Neuronal stem cell (in vitro differentiated cells): Measurements from ENCODE around the gene CCDC80.

Source experiments
- DNase-seq: peaks from one replicate; pipeline ENCODE4 v3.0.0-alpha.2; 2013; ENCODE audit warnings: low spot score
- H2AFZ ChIP-seq: one replicate; pipeline ENCODE4 v1.6.1; 2013; ENCODE audit warnings: mild to moderate bottlenecking, low read length, inconsistent platforms
- H2AK5ac ChIP-seq: 2 replicates; pipeline ENCODE4 v1.6.1; 2013; ENCODE audit warnings: low read depth, mild to moderate bottlenecking, inconsistent platforms, low read length, moderate library complexity, mixed read lengths
- H2BK120ac ChIP-seq: 2 replicates; pipeline ENCODE4 v1.6.1; 2013; ENCODE audit warnings: low read depth, mild to moderate bottlenecking, inconsistent platforms, low read length, moderate library complexity, mixed read lengths
- H2BK12ac ChIP-seq: one replicate; pipeline ENCODE4 v1.6.1; 2013; ENCODE audit warnings: low read length, inconsistent platforms
- H2BK15ac ChIP-seq: 2 replicates; pipeline ENCODE4 v1.6.1; 2013; ENCODE audit warnings: mild to moderate bottlenecking, low read length, inconsistent platforms, mixed read lengths
- H2BK5ac ChIP-seq: one replicate; pipeline ENCODE4 v1.6.1; 2013; ENCODE audit warnings: inconsistent platforms, mild to moderate bottlenecking, low read length, moderate library complexity
- H3K14ac ChIP-seq: one replicate; pipeline ENCODE4 v1.6.1; 2013; ENCODE audit warnings: low read length, inconsistent platforms
- H3K18ac ChIP-seq: 2 replicates; pipeline ENCODE4 v1.6.1; 2013; ENCODE audit warnings: low read length, inconsistent platforms
- H3K23ac ChIP-seq: 2 replicates; pipeline ENCODE4 v1.6.1; 2013; ENCODE audit warnings: low read depth, mild to moderate bottlenecking, mixed read lengths, low read length, inconsistent platforms; ENCODE audit not compliant: poor library complexity
- H3K27ac ChIP-seq: replicated peaks from 3 replicates; pipeline ENCODE4 v1.5.1; 2013; ENCODE audit warnings: low read length, inconsistent platforms
- H3K27me3 ChIP-seq, 3 experiments: 2 replicates each; pipeline ENCODE4 v1.6.1; 2013; ENCODE audit warnings: low read length in 3 of 3, mild to moderate bottlenecking in 2 of 3, inconsistent platforms in 1 of 3, low read depth in 1 of 3, mixed read lengths in 1 of 3, moderate library complexity in 1 of 3; ENCODE audit not compliant: control insufficient read depth in 3 of 3, insufficient read depth in 3 of 3
- H3K36me3 ChIP-seq, 2 donors: replicated peaks in 1 of 2; 2 replicates each; pipeline ENCODE4 v1.6.1; 2013; ENCODE audit warnings: low read length in 2 of 2; ENCODE audit not compliant: control insufficient read depth in 2 of 2, insufficient read depth in 2 of 2
- H3K4ac ChIP-seq: 2 replicates; pipeline ENCODE4 v1.6.1; 2013; ENCODE audit warnings: inconsistent platforms, mild to moderate bottlenecking, low read length, moderate library complexity
- H3K4me1 ChIP-seq, 2 donors: 1 replicate in 1 of 2; 2 replicates in 1 of 2; pipeline ENCODE4 v1.6.1; 2013; ENCODE audit warnings: low read length in 2 of 2, low read depth in 1 of 2; ENCODE audit not compliant: control insufficient read depth in 2 of 2, insufficient read depth in 1 of 2
- H3K4me2 ChIP-seq: one replicate; pipeline ENCODE4 v1.6.1; 2013; ENCODE audit warnings: mild to moderate bottlenecking, low read length, inconsistent platforms; ENCODE audit not compliant: insufficient read depth, poor library complexity, severe bottlenecking
- H3K4me3 ChIP-seq, 2 donors: 2 replicates each; pipeline ENCODE4 v1.5.1; 2013; ENCODE audit warnings: low read length in 2 of 2, mild to moderate bottlenecking in 2 of 2, inconsistent platforms in 1 of 2, moderate library complexity in 1 of 2
- H3K79me1 ChIP-seq: one replicate; pipeline ENCODE4 v1.6.1; 2013; ENCODE audit warnings: low read depth, mild to moderate bottlenecking, inconsistent platforms, low read length, moderate library complexity
- H3K9ac ChIP-seq: one replicate; pipeline ENCODE4 v1.6.1; 2013; ENCODE audit warnings: mild to moderate bottlenecking, low read depth, low read length, inconsistent platforms; ENCODE audit not compliant: poor library complexity
- H3K9me3 ChIP-seq, 2 donors: replicated peaks in 1 of 2; 2 replicates each; pipeline versions ENCODE3 to v1.6.1; 2013; ENCODE audit warnings: low read length in 2 of 2, mild to moderate bottlenecking in 2 of 2, inconsistent platforms in 1 of 2, low read depth in 1 of 2, mixed read lengths in 1 of 2, moderate library complexity in 1 of 2; ENCODE audit not compliant: control insufficient read depth in 2 of 2, insufficient read depth in 1 of 2
- H4K8ac ChIP-seq: one replicate; pipeline ENCODE4 v1.6.1; 2013; ENCODE audit warnings: low read depth, mild to moderate bottlenecking, inconsistent platforms, low read length, moderate library complexity
- H4K91ac ChIP-seq: one replicate; pipeline ENCODE4 v1.6.1; 2013; ENCODE audit warnings: low read length, low read depth, mild to moderate bottlenecking, inconsistent platforms; ENCODE audit not compliant: poor library complexity
- WGBS, 2 donors: extraction: QIAGEN DNeasy Blood & Tissue Kit; methylation state at CpG; one replicate each; pipeline ENCODE4 v1.1.7; 2013; ENCODE audit warnings: missing lambda C conversion rate in 2 of 2, mixed read lengths in 1 of 2; ENCODE audit not compliant: insufficient read length in 2 of 2, insufficient replicate concordance in 1 of 2; ENCODE audit errors: extremely low coverage in 2 of 2; 5-methylcytosine and 5-hydroxymethylcytosine counted together

Gene CCDC80

DNA sequence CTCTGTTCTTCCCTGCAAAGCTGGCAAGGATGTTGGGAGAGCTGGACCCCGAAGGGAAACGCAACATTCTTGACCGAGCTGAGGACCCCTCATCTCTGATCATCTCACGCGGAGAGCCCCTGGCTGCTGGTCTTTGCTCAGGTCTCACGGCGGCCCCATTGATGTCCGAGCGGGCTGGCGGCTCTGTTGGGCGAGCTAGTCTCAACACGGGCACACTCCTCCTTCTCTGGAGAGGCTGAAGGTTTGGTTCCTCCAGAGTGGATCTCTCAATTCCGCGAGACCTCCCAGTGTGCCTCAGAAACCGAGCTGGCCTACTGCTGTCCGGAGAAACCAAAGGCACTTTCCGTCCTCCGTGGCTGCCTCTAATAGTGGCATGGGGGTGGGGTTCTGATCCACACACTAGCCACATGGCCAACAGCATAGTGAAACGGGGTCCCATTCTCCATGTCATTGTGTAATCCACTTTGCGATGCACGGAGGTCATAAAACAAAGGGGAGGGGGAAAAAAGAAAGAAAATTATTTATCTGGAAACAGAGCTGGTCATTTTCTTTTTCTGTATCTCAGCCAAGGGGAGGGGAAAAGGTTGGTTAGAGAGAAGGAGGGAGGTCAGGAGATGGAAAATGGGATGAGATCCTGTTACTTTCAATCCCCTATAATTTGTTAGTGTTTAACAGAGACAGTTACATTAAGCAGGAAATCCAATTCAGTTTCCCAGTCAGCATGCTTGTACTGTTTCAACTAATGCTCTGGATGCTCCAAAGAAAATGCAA is 1.3 kb downstream of the CCDC80 start:
- Histone ChIP-seq H3K4me3 (peak overlapping the region in 1 of 2 donors; percentile 46), H2BK120ac (no peak overlapping the region), H4K91ac (no peak overlapping the region), H2AK5ac (peak overlapping the region; percentile 64), H3K4ac (no peak overlapping the region), H2AFZ (peak overlapping the region; percentile 83), H3K9me3 (peaks cover 0 to 35% of the 10 kb centered on the region in 2 donors), H3K27me3 (no peaks in the 10 kb centered on the region), H3K4me2 (no peak overlapping the region), H3K4me1 (peaks cover 11 to 13% of the 10 kb centered on the region in 2 donors), H3K23ac (no peak overlapping the region), H3K27ac (no peak overlapping the region), H3K36me3 (peaks cover 0 to 13% of the 10 kb centered on the region in 2 donors), H2BK5ac (no peak overlapping the region), H2BK12ac (no peak overlapping the region), H4K8ac (no peak overlapping the region), H3K79me1 (no peaks in the 10 kb centered on the region), H2BK15ac (peak overlapping the region; percentile 77), H3K14ac (no peak overlapping the region), H3K18ac (peak overlapping the region; percentile 39), H3K9ac (no peak overlapping the region)
- no CpG with 5 or more reads among the region's 21 CpGs for WGBS, 2 donors
- DNase-seq: no peak

DNA sequence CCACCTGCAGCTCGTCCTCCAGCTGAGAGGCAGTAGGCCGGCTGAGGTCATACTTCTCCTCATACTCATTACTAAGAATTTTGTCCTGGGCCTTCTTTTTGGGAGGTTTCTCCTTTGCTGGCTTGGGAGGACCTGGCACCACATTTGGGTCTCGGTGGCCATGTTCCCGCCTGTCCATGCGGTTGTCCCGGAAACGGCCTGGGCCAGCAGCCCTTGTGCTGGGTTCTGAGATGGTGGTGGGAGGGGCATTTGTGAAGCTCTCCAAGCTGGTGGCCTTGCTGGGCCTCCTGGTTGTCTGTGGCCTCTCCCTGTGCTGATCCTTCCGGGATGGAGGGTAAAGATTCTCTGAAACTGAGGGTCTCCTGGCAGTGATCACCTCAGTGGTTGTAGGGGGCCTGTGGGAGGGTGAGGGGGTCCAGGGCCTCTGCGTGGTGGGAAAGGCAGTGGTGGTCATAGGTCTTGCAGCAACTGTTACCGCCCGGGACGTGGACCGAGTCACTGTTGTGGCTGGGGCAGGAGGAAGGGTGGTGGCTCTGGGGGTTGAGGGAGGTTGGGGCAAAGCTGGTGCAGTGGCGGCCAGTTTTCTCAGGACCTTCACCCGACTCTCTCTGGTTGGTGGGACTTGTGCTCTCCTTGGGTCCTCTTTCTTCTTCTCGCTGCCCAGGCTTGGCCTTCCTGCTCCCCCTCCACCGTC is 2.5 kb downstream of the CCDC80 start:
- Histone ChIP-seq H2BK120ac (no peak overlapping the region), H3K9ac (no peak overlapping the region), H2AFZ (no peak overlapping the region), H3K4me1 (peaks cover 16% of the 10 kb centered on the region in 2 donors), H3K4me3 (no peak overlapping the region), H4K91ac (no peak overlapping the region), H3K4me2 (no peak overlapping the region), H3K18ac (no peak overlapping the region), H3K27ac (no peak overlapping the region), H2BK15ac (no peak overlapping the region), H2AK5ac (peak overlapping the region; percentile 64), H3K9me3 (peaks cover 0 to 35% of the 10 kb centered on the region in 2 donors), H4K8ac (no peak overlapping the region), H3K79me1 (no peaks in the 10 kb centered on the region), H2BK5ac (no peak overlapping the region), H3K36me3 (peaks cover 0 to 13% of the 10 kb centered on the region in 2 donors), H2BK12ac (peak overlapping the region; percentile 2), H3K23ac (no peak overlapping the region), H3K27me3 (no peaks in the 10 kb centered on the region), H3K4ac (no peak overlapping the region), H3K14ac (no peak overlapping the region)
- WGBS, 2 donors: no CpG with 5 or more reads among the region's 17 CpGs
- no peak for DNase-seq

DNA sequence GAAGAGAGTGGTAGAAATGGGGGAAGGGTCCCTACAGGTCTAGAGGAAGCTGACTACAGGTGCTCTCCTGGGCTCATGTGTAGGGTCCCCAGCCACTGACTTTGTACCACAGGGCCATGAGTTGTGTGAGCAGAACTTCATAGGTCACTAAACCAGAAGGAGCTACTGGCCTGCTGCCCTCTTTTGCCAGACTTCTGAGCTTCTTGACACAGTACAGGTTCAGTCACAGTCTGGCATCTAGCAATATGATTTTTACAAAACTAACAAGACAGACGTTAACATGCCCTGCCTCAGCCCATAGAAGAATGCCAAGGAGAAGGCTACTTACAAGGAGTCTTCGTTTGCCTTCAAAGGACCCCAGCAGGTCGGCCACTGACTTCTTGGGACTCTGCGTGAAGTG is 3.2 kb downstream of the CCDC80 start:
- no peak overlapping the region for H2BK5ac ChIP-seq
- H3K36me3 ChIP-seq: peaks cover 0 to 13% of the 10 kb centered on the region in 2 donors
- no peak overlapping the region for H3K23ac ChIP-seq
- WGBS, 2 donors: no CpG with 5 or more reads among the region's 4 CpGs
- H3K79me1 ChIP-seq: no peaks in the 10 kb centered on the region
- no peak overlapping the region for H3K4ac ChIP-seq
- no peak for DNase-seq
- H2BK15ac ChIP-seq: no peak overlapping the region
- no peak overlapping the region for H3K4me2 ChIP-seq
- H3K9ac ChIP-seq: no peak overlapping the region
- H3K14ac ChIP-seq: no peak overlapping the region
- no peak overlapping the region for H2BK12ac ChIP-seq
- H2AK5ac ChIP-seq: no peak overlapping the region
- no peak overlapping the region for H3K4me3 ChIP-seq
- no peak overlapping the region for H2AFZ ChIP-seq
- peaks cover 0 to 35% of the 10 kb centered on the region in 2 donors for H3K9me3 ChIP-seq
- H4K8ac ChIP-seq: no peak overlapping the region
- no peak overlapping the region for H3K18ac ChIP-seq
- H3K4me1 ChIP-seq: peaks cover 18 to 22% of the 10 kb centered on the region in 2 donors
- H4K91ac ChIP-seq: no peak overlapping the region
- H2BK120ac ChIP-seq: no peak overlapping the region
- H3K27me3 ChIP-seq: no peaks in the 10 kb centered on the region
- no peak overlapping the region for H3K27ac ChIP-seq

DNA sequence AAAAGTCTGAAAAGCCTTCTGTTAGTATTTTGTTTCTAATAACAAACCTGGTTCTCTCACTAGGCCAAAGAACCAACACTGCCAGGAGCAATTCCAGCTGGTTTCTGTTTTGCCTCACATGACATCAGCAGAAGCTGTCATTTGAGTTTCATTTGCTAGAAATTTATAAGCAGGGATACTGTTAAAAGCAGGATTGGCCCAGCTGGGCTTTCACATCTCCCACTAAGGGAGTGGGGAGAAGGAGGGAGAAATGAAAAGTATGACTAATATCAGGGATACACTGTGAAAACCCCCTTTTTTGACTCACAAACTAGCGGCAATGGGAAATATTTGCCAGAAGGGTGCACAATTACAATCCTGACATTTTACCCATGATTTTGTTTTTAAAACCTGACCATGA is 5.3 kb downstream of the CCDC80 start:
- no peak for DNase-seq
- Histone ChIP-seq H3K4ac (no peak overlapping the region), H4K91ac (no peak overlapping the region), H3K4me1 (peaks cover 15 to 17% of the 10 kb centered on the region in 2 donors), H3K79me1 (no peaks in the 10 kb centered on the region), H2BK15ac (no peak overlapping the region), H3K23ac (no peak overlapping the region), H3K36me3 (peaks cover 0 to 17% of the 10 kb centered on the region in 2 donors), H2BK5ac (no peak overlapping the region), H3K9me3 (peaks cover 0 to 35% of the 10 kb centered on the region in 2 donors), H3K14ac (no peak overlapping the region), H2BK120ac (no peak overlapping the region), H3K4me3 (no peak overlapping the region), H2AK5ac (no peak overlapping the region), H2AFZ (no peak overlapping the region), H3K4me2 (no peak overlapping the region), H3K27me3 (no peaks in the 10 kb centered on the region), H3K27ac (no peak overlapping the region), H3K18ac (no peak overlapping the region), H3K9ac (no peak overlapping the region), H4K8ac (no peak overlapping the region), H2BK12ac (no peak overlapping the region)
- no CpG with 5 or more reads among the region's 1 CpG for WGBS, 2 donors
